NOMO-1 (cell line): ENCODE data around the gene PRSS12.
"Not testable (repeated sequence)": the region's sequence is repeated elsewhere in the genome, so short reads cannot be mapped to it uniquely, and the experiment has no call there.

Source experiments
- DNase-seq, 2 experiments: peaks; one replicate each; lab custom pipeline; 2025; ENCODE audit not compliant: unreplicated experiment in 2 of 2; lab: John Stamatoyannopoulos, UW

The PRSS12 gene

GRCh38 chr4:118280501-118281218, 72.1 kb downstream of the PRSS12 start:
- peak in 1 of 2 experiments; percentile 50 for DNase-seq

- peak in 1 of 2 experiments; percentile 41 for DNase-seq
These were observed 72.8 kb downstream of the PRSS12 start for GRCh38 chr4:118279920-118280432.

GRCh38 chr4:118279328-118279727, 73.5 kb downstream of the PRSS12 start:
- no peak for DNase-seq

- DNase-seq = peak; percentile 92 to 96
These were observed 74.1 kb downstream of the PRSS12 start for GRCh38 chr4:118278473-118279274.

- no peak for DNase-seq
These were observed 75.6 kb downstream of the PRSS12 start for GRCh38 chr4:118277243-118277642.

- no peak for DNase-seq
These were observed 76.2 kb downstream of the PRSS12 start for GRCh38 chr4:118276580-118276979.

- no peak for DNase-seq
These were observed 79.2 kb downstream of the PRSS12 start for GRCh38 chr4:118273642-118274041.

- no peak for DNase-seq
These were observed 81.0 kb downstream of the PRSS12 start for GRCh38 chr4:118271788-118272187.

GRCh38 chr4:118270492-118270891, 82.3 kb downstream of the PRSS12 start:
- peak in 1 of 2 experiments; percentile 69 for DNase-seq

- no peak for DNase-seq
These were observed 84.0 kb downstream of the PRSS12 start for GRCh38 chr4:118268780-118269179.

- not testable (repeated sequence) for DNase-seq
These were observed 86.7 kb downstream of the PRSS12 start for GRCh38 chr4:118266145-118266496.

GRCh38 chr4:118265312-118266144, 87.3 kb downstream of the PRSS12 start:
- no peak for DNase-seq

GRCh38 chr4:118264096-118264495, 88.7 kb downstream of the PRSS12 start:
- no peak for DNase-seq

GRCh38 chr4:118260309-118260708, 92.5 kb downstream of the PRSS12 start:
- DNase-seq = no peak

- DNase-seq = no peak
These were observed 93.7 kb downstream of the PRSS12 start for GRCh38 chr4:118259111-118259510.

GRCh38 chr4:118254368-118254767, 98.4 kb downstream of the PRSS12 start:
- DNase-seq = no peak

GRCh38 chr4:118249890-118250289, 102.9 kb downstream of the PRSS12 start:
- no peak for DNase-seq

- DNase-seq = no peak
These were observed 115.3 kb downstream of the PRSS12 start for GRCh38 chr4:118237531-118237930.

- no peak for DNase-seq
These were observed 117.2 kb downstream of the PRSS12 start for GRCh38 chr4:118235566-118236120.
